ENCODE measurements around the gene TMEM108. TPM values are rescaled to one million over a fixed set of nuclear protein-coding genes. Genes with fewer than 3 reads are reported as not detected.
A peak's percentile ranks its signal among the peaks of the same experiment; 100 is the strongest.

TMEM108 gene
- polyA plus RNA-seq, 1 of the 3 experiments (the other 2 are of a cell fraction): 8.6 TPM

- TF ChIP-seq SMC3 (IDR thresholded peaks at IDR 0.05; ENCODE audit: low read depth, low read length) (no peak), TCF12 (IDR thresholded peaks at IDR 0.05) (peak; percentile 66), GATA2 (CRISPR knock-in tag; IDR thresholded peaks at IDR 0.05) (no peak), CTCF (IDR thresholded peaks at IDR 0.05) (peak; percentile 20; the same call in 1 of the 2 replicates), JUND (IDR thresholded peaks at IDR 0.05) (no peak)
- no peak overlapping the region for H3K9ac ChIP-seq
- H3K4me1 ChIP-seq (ENCODE audit: control insufficient read depth in 1 of 2, insufficient read depth in 2 of 2, low read depth in 1 of 2, low read length in 1 of 2): peaks cover 7 to 25% of the 10 kb centered on the region in 2 experiments; a peak in 3 of 4 replicates
- no peak overlapping the region for H3K4me2 ChIP-seq
- H3K36me3 ChIP-seq (replicated peaks in 1 of 2; ENCODE audit: control insufficient read depth in 1 of 2, insufficient read depth in 2 of 2, low read length in 1 of 2): no peaks in the 10 kb centered on the region
- POLR2A ChIA-PET: no interaction called here
- H3K27me3 ChIP-seq (ENCODE audit: insufficient read depth): no peaks in the 10 kb centered on the region
- H3K27ac ChIP-seq (ENCODE audit: low read depth in 2 of 2, low read length in 1 of 2): peak overlapping the region; percentile 18 to 69; a peak in 3 of 4 replicates
- no peaks in the 10 kb centered on the region for H3K9me3 ChIP-seq
- H3K4me3 ChIP-seq (ENCODE audit: low read depth in 2 of 2, low read length in 1 of 2): no peak overlapping the region
- no peak for DNase-seq
- H4K20me1 ChIP-seq (ENCODE audit: insufficient read depth): no peaks in the 10 kb centered on the region
- no peaks in the 10 kb centered on the region for H3K79me2 ChIP-seq (ENCODE audit: insufficient read depth)
- H3F3A ChIP-seq (replicated peaks; ENCODE audit: insufficient read depth): peaks cover 5% of the 10 kb centered on the region
- H2AFZ ChIP-seq (ENCODE audit: low read depth): peak overlapping the region; percentile 39; the same call in 1 of the 2 replicates
- 47% methylated on average over 4 of the region's 4 CpGs for WGBS (ENCODE audit: low lambda C conversion rate)
- CTCF ChIA-PET: interaction anchor here (0.6 to 2.2 kb wide), 5 partner anchors 12 to 200 kb away, joined by 3 to 5 read pairs (median 3); no protein-coding TSS in a partner anchor
- H3K9me2 ChIP-seq: no peaks in the 10 kb centered on the region
These were observed 246.0 kb downstream of the TMEM108 start for GRCh38 chr3:133283958-133284807.

GRCh38 chr3:133289322-133289721 is 251.1 kb downstream of the TMEM108 start:
- Histone ChIP-seq H3K4me3 (ENCODE audit: low read depth in 2 of 2, low read length in 1 of 2) (no peak overlapping the region), H3K9ac (no peak overlapping the region), H3K9me3 (no peaks in the 10 kb centered on the region), H3K27ac (ENCODE audit: low read depth in 2 of 2, low read length in 1 of 2) (no peak overlapping the region; a peak in 1 of 4 replicates), H3K4me1 (ENCODE audit: control insufficient read depth in 1 of 2, insufficient read depth in 2 of 2, low read depth in 1 of 2, low read length in 1 of 2) (peaks cover 26 to 37% of the 10 kb centered on the region in 2 experiments), H3F3A (replicated peaks; ENCODE audit: insufficient read depth) (peaks cover 17% of the 10 kb centered on the region), H3K79me2 (ENCODE audit: insufficient read depth) (no peaks in the 10 kb centered on the region), H3K4me2 (no peak overlapping the region), H2AFZ (ENCODE audit: low read depth) (no peak overlapping the region), H4K20me1 (ENCODE audit: insufficient read depth) (no peaks in the 10 kb centered on the region), H3K9me2 (no peaks in the 10 kb centered on the region), H3K27me3 (ENCODE audit: insufficient read depth) (no peaks in the 10 kb centered on the region), H3K36me3 (replicated peaks in 1 of 2; ENCODE audit: control insufficient read depth in 1 of 2, insufficient read depth in 2 of 2, low read length in 1 of 2) (no peaks in the 10 kb centered on the region)
- POLR2A ChIA-PET: no interaction called here
- 89% methylated on average over 3 of the region's 3 CpGs for WGBS (ENCODE audit: low lambda C conversion rate)
- CTCF ChIA-PET: no interaction called here
- DNase-seq: no peak
- TF ChIP-seq SMC3 (IDR thresholded peaks at IDR 0.05; ENCODE audit: low read depth, low read length) (no peak), USF1 (IDR thresholded peaks at IDR 0.05; ENCODE audit: borderline replicate concordance, low read depth) (no peak), USF2 (IDR thresholded peaks at IDR 0.05; ENCODE audit: borderline replicate concordance, low read depth, low read length) (no peak), REST (IDR thresholded peaks at IDR 0.05; ENCODE audit: low read depth, low read length) (no peak), CHD2 (IDR thresholded peaks at IDR 0.05; ENCODE audit: low read length, partially characterized antibody) (no peak), TEAD4 (IDR thresholded peaks at IDR 0.05; ENCODE audit: borderline replicate concordance, insufficient read depth) (no peak), SIN3A (IDR thresholded peaks at IDR 0.05; ENCODE audit: borderline replicate concordance, low read depth, low read length) (no peak), GABPA (IDR thresholded peaks at IDR 0.05; ENCODE audit: low read depth) (no peak), YY1 (IDR thresholded peaks at IDR 0.05; ENCODE audit: low read depth) (no peak), EZH2phosphoT487 (IDR thresholded peaks at IDR 0.05; ENCODE audit: borderline replicate concordance, low read depth) (no peak), MAX (IDR thresholded peaks at IDR 0.05; ENCODE audit: low read depth) (no peak), RFX5 (IDR thresholded peaks at IDR 0.05; ENCODE audit: low read length) (no peak)

Measured in SK-N-SH (cell line).